NCI-H146 treated with DMSO at 0.1 percent for 48 hours (cell line): ENCODE results near the gene DYRK1A.
"Not testable (repeated sequence)": the region's sequence is repeated elsewhere in the genome, so short reads cannot be mapped to it uniquely, and the experiment has no call there.

Experiments
- DNase-seq: peaks from one replicate; lab custom pipeline; 2025; ENCODE audit not compliant: unreplicated experiment; lab: John Stamatoyannopoulos, UW

DYRK1A gene

DNA sequence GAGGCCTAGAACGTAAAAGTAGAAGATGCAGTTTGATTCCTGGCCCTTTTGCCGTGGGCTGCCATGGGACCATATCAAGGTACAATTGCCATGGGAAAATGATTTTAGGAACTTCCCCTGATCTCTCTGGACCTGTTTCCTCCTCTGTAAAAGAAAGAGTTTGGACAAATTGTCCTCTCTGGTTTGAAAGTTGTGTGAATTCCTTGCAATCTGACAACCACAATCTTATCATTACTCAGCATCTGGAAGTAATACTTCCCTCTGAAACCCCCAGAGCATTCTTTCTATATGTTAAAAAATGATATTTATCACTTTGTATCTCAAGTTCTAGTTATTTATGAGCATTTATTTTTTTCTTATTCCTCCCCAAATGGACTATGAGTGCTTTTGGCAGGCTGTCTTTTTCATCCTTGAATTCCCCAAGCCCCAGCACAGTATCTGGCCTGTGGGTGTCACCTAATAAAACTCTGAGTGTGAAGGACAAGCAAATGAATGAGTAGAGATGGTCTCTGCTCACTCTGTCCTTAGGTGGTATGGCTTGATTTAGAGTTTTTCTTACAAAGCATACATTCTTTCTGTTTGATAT is 181.1 kb downstream of the DYRK1A start:
- no peak for DNase-seq

DNA sequence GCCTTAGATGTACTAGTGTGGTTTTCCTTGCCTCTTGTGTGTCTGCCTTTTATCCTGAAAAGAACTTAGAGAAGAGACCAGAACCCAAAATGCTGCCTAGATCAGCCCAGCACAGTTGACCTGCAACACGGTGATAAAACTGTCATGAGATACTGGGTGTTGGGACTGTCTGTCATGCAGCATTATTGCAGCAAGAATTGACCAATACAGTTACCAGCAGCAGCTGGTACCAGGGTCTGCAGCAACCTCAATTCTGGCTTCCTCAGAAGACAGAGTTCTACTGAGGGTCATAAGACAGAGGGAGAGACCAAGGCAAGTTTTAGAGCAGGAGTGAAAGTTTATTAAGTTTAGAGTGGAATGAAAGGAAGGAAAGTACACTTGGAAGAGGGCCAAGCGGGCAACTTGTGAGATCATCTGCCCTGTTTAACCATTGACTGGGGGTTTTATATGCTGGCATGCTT is 182.0 kb downstream of the DYRK1A start:
- no peak for DNase-seq

DNA sequence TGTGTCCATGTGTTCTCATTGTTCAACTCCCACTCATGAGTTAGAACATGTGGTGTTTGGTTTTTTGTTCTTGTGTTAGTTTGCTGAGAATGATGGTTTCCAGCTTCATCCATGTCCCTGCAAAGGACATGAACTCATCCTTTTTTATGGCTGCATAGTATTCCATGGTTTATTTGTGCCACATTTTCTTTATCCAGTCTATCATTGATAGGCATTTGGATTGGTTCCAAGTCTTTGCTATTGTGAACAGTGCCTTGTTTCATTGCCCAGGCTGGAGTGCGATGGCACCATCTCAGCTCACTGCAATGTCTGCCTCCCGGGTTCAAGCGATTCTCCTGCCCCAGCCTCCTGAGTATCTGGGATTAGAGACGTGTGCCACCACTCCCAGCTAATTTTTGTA is 183.2 kb downstream of the DYRK1A start:
- not testable (repeated sequence) for DNase-seq

DNA sequence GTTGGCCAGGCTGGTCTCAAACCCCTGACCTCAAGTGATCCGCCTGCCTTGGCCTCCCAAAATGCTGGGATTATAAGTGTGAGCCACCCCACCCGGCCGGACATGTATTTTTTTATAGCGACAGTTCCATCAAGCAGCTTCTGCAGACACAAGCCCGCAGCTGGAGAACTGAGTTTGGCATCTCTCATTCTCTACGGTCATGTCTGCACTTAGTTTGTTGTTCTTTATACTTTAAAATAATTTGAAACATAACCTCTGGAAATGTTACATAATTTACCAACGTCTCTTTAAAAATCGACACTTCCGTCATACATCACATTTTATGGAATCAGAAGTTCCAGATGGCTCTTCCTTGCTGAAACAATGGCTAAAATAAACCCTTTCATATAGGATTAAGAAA is 183.6 kb downstream of the DYRK1A start:
- DNase-seq, result no peak

- DNase-seq, result no peak
Measured at GRCh38 chr21:37550618-37551330, 184.2 kb downstream of the DYRK1A start.

- peak; percentile 50 for DNase-seq
Measured at GRCh38 chr21:37551331-37551992, 184.9 kb downstream of the DYRK1A start.

DNA sequence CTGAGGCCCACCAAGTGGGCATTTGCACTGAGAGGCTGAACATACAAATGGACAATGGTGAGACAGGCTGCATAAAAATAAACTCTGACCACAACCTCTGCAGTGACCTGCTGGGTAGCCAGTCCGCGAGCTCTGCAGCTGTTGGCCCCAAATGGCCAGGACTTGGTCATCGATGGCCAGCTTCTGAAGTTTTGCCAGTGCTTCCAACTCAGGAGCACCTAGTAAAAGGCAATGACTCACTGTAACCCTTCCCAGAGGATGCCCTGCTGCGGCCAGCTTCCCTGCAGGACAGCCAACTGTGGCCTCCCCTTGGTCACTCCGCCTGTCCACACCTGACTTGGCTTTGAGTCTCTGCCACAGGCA is 185.4 kb downstream of the DYRK1A start:
- no peak for DNase-seq

DNA sequence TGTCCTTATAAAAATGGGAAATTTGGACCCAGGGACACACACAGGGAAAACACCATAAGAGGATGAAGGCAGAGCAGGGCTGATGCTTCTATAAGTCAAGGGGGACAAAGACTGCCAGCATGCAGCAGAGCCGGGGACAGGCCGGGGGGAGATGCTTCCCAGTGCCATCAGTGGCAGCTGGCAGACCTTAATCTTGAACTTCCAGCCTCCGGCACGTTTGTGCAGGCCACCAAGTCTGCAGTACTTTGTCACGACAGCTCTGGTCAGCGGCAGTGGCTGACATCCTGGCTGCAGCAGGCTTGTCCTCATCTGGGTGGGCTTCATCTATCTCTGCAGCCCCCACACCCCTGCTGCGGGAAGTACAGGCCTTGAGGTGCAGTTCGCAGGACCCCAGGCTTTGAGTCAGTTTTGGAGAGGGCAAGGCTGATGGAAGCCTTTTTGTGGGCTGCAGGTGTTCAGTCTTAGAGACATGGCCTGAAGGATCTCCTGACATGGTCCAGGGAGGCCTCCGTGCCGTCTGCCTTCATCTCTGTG is 186.0 kb downstream of the DYRK1A start:
- no peak for DNase-seq

DNA sequence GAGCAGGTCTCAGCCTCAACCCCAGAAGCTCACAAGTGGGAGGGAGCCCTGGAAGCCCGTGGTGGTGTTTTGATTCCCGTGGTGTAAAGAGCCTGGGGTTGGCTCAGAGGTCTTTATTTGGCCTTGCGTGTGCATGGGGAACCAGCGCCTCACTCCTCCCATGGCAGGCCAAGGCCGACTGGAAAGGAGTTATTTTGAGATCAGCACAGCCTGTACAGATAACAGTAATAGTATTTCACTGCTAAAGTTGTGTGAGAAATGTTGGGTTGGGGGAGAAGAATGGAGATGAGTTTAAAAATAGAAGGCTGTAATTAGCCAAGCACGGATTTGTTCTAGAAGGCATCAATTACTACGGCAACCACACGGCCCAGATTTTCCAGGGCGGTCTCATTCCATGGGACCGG is 186.5 kb downstream of the DYRK1A start:
- no peak for DNase-seq

- DNase-seq, result no peak
Measured at GRCh38 chr21:37554661-37555379, 188.2 kb downstream of the DYRK1A start.

DNA sequence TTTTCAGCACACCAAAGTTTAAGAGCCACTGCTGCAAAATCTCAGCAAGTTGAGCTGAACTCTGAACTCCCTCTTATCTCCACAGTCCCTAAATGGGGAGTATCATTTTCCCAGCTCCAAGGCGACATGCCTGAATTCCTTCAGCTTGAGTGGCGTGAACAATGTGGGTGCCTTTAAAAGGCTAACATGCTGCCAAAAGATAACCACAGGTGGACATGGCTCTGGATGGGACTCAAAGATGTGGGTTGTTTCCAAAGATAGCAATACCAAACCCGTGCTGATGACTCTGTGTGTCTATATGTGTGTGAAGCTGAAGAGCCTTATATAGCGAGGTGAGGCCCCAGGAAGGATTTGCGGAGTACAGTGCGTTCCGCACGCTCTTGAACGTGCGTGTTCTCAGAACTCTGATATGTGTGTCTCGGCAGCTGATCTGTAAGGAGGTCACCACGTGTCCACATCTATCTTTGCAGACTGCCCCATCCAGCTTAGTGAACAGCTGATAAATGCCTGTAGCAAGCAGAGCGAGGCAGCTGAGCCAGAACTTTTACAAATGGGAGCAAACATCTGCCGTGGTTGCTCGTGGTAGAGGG is 189.2 kb downstream of the DYRK1A start:
- DNase-seq, result no peak

- no peak for DNase-seq
Measured at GRCh38 chr21:37557261-37557950, 190.8 kb downstream of the DYRK1A start.

DNA sequence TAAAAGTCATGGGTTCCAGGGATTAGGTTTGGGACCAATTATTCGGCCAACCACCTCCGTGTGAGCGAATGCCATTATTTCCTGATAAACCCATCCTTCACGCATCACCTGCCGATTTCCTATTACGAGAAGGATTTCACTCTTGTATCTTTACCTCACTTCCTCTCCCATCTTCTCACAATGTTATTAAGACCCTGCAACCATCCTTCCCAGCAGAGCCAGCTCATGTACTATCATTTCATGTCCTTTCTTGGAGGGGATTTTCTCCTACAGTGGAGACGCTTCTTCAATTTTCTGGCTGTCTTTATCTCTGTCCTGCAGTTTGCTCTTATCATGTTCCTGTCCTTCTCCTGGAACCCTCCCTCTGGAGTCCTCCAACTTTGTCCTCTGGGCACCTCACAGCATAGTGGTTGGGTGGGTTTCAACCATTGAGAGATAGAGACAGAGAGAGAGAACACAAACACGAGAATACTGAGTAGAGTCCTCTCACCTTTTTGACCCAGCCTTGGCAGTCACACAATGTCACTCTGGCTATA is 192.2 kb downstream of the DYRK1A start:
- DNase-seq, result no peak

- no peak for DNase-seq
Measured at GRCh38 chr21:37560385-37560784, 193.8 kb downstream of the DYRK1A start.

DNA sequence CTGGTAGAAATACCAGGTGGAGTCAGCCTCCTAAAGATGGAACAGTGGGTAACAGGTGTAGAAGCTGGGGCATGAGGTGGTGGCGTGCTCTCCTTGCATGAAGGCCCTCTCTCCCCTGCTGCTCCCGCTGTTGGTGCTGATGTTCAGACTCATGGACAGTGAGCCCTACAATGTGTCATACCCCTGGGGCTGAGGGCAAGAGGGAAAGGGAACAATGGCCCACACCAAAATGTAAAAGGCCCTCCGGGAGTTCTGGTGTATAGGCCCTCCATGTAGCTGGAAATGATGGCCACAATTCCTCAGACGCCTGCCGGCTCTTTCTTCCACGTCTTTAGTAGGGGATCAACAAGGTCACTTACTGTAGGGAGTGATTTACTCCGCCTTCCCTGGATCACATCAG is 194.9 kb downstream of the DYRK1A start:
- no peak for DNase-seq

- DNase-seq, result no peak
Measured at GRCh38 chr21:37561941-37562919, 195.7 kb downstream of the DYRK1A start.

- DNase-seq, result no peak
Measured at GRCh38 chr21:37562920-37563640, 196.5 kb downstream of the DYRK1A start.

GRCh38 chr21:37563641-37564340 is 197.2 kb downstream of the DYRK1A start:
- peak; percentile 69 for DNase-seq
